WI38 (cell line): ENCODE results near the gene SDHC.

ENCODE experiments used
- H3K4me3 ChIP-seq: 2 replicates; pipeline ENCODE4 v1.5.1; 2011; ENCODE audit warnings: low read depth, mild to moderate bottlenecking, control low read depth, low read length
- CTCF ChIP-seq: IDR thresholded peaks from 2 replicates; pipeline ENCODE4 v1.5.1; 2012; ENCODE audit warnings: low read depth, mild to moderate bottlenecking, control low read depth, low read length

The SDHC gene

GRCh38 chr1:161364332-161364731 is 50.2 kb downstream of the SDHC start:
- no peak for TF ChIP-seq CTCF
- H3K4me3 ChIP-seq: no peak overlapping the region

GRCh38 chr1:161365207-161365606 is 51.0 kb downstream of the SDHC start:
- no peak for TF ChIP-seq CTCF
- H3K4me3 ChIP-seq: no peak overlapping the region

GRCh38 chr1:161367684-161368400 is 53.7 kb downstream of the SDHC start, which contains the start of gene CFAP126:
CFAP126 (minus strand) TSS chr1:161367876; CDS start chr1:161367868, 8 bp downstream.
- H3K4me3 ChIP-seq: no peak within 1 kb of the TSS
- no peak for TF ChIP-seq CTCF

GRCh38 chr1:161373442-161373841 is 59.3 kb downstream of the SDHC start:
- no peak overlapping the region for H3K4me3 ChIP-seq
- TF ChIP-seq CTCF: no peak

GRCh38 chr1:161374373-161374772 is 60.2 kb downstream of the SDHC start:
- no peak overlapping the region for H3K4me3 ChIP-seq
- no peak for TF ChIP-seq CTCF

- no peak overlapping the region for H3K4me3 ChIP-seq
- no peak for TF ChIP-seq CTCF
Measured at GRCh38 chr1:161378014-161378413, 63.8 kb downstream of the SDHC start.

- no peak for TF ChIP-seq CTCF
- no peak overlapping the region for H3K4me3 ChIP-seq
Measured at GRCh38 chr1:161379071-161379470, 64.9 kb downstream of the SDHC start.
